T-helper 1 cell treated with Interleukin-12 subunit alpha and Interleukin-12 subunit beta and Interleukin-4 antibody, amounts not matched to agents 30 ng/mL and 1 ng/mL, for 36 hours (primary cell): ENCODE results near the gene CFLAR. TPM values are rescaled to one million over a fixed set of nuclear protein-coding genes. Genes with fewer than 3 reads are reported as not detected.

Experiments
- intact Hi-C: fragments of 100-400 bp; cut with micrococcal nuclease; formaldehyde crosslinking; loops from one replicate; pipeline ENCODE4 v1.15.1; 2024
- total RNA-seq: library from RNA; stranded (reverse); gene quantifications from 2 replicates; pipeline ENCODE4 v1.2.3, GENCODE V29; 2022

The CFLAR gene
- total RNA-seq, 1 donor from 2014 or later: 310 TPM

DNA sequence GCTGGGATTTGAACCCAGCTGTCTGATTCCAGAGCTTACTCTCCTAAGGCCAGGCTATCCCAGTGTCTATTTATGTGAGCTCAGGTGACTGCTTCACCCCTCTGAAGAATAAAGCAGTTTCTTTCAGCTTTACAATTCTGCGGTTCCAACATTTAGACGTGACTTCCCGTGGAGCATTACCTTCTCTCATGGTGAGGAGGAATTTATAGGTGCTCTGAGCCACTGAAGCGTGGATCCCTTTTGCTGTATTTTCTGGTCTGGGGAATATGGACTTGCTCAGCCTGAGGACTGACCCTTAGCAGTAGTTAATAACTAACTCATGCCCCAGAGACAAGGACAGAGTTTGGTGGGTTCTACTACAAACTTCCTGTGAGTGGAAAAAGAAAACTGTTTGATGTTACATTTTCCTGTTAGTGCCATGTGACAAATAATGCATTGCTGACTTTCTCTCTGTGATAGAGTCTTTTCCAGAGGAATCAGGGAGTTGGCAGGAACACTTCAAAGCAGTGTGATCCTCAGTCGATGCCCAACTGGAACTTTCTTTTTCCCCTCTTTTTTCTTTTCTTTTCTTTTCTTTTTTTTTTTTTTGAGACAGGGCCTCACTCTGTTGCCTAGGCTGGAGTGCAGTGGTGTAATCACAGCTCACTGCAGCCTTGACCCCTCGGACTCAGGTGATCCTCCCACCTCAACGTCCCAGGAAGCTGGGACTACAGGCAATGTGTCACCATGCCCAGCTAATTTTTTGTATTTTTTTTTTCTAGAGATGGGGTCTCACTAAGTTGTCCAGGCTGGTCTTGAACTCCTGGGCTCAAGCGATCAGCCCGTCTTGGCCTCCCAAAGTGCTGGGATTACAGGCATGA, 88.9 kb downstream of the CFLAR start:
- intact Hi-C loops: no loop called here

DNA sequence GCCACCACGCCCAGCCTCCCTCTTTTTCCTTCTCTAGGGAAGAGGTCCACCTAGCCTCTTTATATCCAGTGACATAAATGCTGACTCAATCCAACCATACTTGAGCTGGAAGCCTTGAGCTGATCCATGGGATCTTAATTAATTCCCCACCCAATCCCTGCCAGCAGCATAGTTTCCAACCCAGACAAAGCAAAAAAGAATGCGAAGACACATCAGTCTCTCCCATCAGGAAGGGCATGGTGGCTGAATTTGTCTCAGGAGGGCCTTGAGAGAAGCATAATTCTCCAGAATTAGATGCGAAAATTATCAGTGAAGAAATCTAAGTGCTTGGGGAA, 89.5 kb downstream of the CFLAR start:
- intact Hi-C loops: no loop called here

DNA sequence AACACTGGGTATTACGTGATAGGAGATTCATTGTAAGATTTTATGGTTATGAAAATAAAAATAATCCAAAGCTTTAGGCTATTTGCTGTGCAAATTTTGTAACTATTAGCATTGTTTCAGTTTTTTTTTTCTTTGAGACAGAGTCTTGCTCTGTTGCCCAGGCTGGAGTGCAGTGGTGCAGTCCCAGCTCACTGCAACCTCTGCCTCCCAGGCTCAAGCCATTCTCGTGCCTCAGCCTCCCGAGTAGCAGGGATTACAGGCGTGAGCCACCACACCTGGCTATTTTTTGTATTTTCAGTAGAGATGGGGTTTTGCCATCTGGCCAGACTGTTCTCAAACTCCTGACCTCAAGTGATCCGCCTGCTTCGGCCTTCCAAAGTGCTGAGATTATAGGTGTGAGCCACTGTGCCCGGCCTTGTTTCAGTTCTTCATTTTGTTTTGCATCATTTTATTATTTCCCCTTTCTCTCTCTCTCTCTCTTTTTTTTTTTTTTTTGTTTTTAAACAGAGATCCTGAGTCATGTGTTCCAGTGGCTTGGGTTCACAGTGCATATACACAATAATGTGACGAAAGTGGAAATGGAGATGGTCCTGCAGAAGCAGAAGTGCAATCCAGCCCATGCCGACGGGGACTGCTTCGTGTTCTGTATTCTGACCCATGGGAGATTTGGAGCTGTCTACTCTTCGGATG, 92.7 kb downstream of the CFLAR start:
- intact Hi-C loops: no loop called here

DNA sequence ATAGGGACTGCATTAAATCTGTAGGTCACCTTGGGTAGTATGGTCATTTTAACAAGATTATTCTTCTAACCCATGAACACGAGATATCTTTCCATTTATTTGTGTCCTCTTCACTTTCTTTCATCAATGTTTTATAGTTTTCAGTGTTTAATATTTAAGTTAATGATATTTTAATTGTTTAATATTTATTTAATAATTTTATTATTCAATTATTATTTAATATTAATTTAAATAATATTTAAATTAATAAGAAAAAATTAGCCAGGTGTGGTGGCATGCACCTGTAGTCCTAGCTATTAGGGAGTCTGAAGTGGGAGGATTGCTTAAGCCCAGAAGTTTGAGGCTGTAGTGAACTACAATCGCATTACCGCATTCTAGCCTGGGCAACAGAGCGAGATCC, 100.0 kb downstream of the CFLAR start:
- intact Hi-C loops: no loop called here

DNA sequence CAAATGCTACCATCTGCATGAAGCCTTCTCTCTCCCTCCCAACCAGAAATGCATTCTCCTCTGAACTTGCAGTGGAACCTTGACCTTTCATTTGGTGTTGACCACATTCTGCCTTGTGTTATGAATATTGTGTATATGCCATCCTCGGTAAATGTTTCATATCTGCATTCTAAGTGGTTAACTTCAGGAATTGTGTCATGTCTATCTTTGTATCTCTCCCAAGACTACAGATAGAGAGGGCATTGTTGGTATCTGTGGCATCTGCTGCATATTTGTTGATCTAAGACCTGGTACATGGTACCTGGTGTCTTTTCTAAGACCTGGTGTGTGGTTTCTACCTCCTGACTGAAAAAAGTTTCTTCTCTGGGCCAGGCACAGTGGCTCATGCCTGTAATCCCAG, 101.0 kb downstream of the CFLAR start:
- intact Hi-C loops: no loop called here

DNA sequence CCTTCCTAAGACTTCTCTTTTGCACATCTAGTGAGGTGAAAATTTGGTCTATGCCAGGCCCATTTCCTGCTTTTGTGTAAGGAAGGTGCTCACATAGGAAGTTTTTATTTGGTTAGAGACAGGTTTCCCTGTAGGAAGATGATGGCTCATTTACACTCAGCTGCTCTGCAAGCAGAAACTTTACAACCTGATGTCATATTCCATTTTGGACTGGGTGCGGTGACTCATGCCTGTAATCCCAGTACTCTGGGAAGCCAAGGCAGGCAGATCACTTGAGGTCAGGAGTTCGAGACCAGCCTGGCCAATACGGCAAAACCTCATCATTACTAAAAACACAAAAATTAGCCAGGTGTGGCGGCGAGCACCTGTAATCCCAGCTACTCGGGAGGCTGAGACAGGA, 102.8 kb downstream of the CFLAR start:
- intact Hi-C loops: no loop called here

DNA sequence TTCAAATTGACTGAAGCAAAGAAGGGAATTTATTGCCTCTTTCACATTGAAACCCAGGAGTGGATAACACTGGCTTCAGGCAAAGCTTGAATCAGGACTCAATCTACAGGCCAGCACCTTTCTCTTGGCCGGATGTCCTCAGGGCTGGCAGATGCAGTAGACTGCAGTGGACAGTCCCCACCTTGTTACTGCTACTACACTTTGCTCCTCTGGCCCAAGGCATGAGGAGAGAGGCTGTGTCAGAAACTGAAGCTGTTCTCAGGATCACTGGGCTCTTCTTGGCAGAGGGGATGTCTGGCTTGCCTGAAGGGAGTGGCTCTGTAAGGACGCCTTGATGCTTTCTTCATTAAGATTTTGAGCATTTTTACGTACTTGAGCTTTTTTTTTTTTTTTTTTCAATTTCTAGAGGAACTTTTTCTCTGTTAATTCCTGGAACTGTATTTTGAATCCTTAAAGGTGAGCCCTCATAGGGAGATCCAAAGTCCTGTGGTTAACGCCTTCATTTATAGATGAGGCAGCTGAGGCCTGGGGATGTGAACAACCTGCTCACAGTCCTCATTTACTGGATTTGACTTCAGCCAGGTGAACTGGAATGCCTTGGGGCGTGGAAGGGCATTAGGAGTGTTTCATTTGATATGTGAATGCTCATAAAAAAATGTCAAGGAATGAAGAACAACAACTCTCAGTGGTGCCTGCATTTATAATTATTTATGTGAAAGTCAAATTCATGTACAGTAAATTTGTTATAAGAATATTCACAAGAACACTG, 103.5 kb downstream of the CFLAR start:
- intact Hi-C loops: no loop called here

DNA sequence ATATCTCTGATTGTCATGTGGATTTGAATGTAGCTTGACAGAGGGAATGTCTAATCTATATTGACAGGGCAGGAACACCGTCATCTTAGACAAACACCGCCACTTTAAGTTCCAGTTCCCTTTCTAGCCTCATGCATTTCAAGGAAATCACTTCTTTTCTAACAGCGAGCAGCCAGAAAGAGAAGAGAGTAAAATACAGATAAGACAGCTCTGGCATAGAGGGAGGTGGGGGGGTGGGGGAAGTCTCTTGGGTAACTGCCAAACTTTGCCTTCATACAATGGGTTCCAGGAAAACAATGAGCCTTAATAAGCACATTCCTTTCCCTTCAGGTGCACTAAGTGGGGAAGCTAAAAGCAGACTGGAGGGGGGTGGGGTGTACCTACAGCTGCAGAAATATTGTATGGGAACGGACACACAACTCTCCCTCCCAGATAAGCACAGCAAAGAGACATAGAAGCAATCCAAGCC, 104.2 kb downstream of the CFLAR start:
- intact Hi-C loops: no loop called here

DNA sequence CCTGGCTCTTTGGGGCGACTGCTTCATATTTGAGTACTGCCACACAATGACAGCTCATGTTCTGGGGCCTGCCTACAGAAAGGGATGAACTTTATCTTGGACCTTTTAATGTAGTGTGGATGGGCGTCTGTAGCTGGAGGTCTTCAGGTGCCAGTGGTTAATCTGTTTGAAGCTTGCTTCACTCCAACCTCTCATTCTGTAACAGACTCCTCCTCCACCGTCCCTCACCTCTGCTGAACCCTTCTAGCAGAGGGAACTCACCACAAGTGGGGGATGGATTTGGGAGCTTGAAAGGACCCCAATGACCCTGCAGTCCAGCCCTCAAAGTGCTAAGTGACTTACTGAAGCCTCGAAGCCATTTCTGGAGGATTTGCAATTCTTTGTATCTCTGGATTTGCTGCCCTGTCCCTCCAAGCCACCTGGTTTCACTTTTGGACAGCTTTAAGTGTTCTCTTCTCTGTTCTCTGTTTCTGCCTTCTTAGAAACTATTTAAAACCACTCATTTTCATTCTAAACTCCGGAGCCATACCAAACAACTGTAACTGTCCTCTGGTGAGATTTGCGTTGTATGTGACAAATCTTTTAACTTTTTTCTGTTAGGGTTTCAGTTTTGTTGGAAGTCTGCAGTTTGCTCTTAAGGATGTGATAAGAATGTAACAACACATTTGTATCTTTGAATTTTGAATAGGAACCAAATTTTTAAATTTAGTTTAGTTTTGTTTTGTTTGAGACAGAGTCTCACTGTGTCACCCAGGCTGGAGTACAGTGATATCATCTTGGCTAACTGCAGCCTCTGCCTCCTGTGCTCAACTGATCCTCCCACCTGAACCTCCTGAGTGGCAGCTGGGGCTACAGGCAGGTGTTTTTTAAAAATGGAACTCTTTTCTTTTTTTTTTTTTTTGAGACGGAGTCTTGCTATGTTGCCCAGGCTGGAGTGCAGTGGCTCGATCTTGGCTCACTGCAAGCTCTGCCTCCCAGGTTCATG, 107.4 kb downstream of the CFLAR start:
- intact Hi-C loops: no loop called here

Other genes starting within 250 kb of the CFLAR start
- gene PPIL3, start 227.1 kb upstream of the CFLAR start, total RNA-seq: 37.7 and 41.4 TPM in 2 replicates
- 26.1 and 27.8 TPM in 2 replicates for gene NIF3L1, start 226.8 kb upstream of the CFLAR start, total RNA-seq
- 46.7 and 51.2 TPM in 2 replicates for gene ORC2, start 152.5 kb upstream of the CFLAR start, total RNA-seq
- 37.8 and 39.8 TPM in 2 replicates for gene HYCC2, start 44.5 kb upstream of the CFLAR start, total RNA-seq
- gene NDUFB3, start 44.2 kb upstream of the CFLAR start, total RNA-seq: 113 and 120 TPM in 2 replicates
- 33.5 and 33.9 TPM in 2 replicates for gene CASP10, start 67.0 kb downstream of the CFLAR start, total RNA-seq
- gene CASP8, start 144.4 kb downstream of the CFLAR start, total RNA-seq: 107 and 120 TPM in 2 replicates
- 1.4 and 2.4 TPM in 2 replicates for gene FLACC1, start 241.2 kb downstream of the CFLAR start, total RNA-seq